ENCODE measurements around the gene CDC6. TPM values are rescaled to one million over a fixed set of nuclear protein-coding genes. Genes with fewer than 3 reads are reported as not detected.

Gene CDC6
- total and polyA plus RNA-seq, 2 of the 8 experiments (the other 6 are each of a cell fraction or from before 2014, with no cell fraction given) = 50.5 to 140 TPM

GRCh38 chr17:40349895-40350688 lies 62.4 kb downstream of the CDC6 start:
- H3K27me3 ChIP-seq (replicated peaks in 1 of 4; ENCODE audit: control insufficient read depth in 3 of 4, extremely low read depth in 1 of 4, insufficient read depth in 3 of 4, low read length in 3 of 4) = peaks cover 2 to 44% (median 33%) of the 10 kb centered on the region in 4 experiments
- no peak overlapping the region for H2AFZ ChIP-seq (ENCODE audit: low read length)
- H3K27ac ChIP-seq (ENCODE audit: low read depth, low read length) = no peak overlapping the region
- H3K4me3 ChIP-seq (ENCODE audit: extremely low read depth in 1 of 4, insufficient read depth in 2 of 4, low read depth in 3 of 4, low read length in 4 of 4) = no peak overlapping the region
- peak overlapping the region; percentile 18 to 39; a peak in 2 of 4 replicates for H3K4me2 ChIP-seq (ENCODE audit: insufficient read depth in 1 of 2, low read depth in 2 of 2, low read length in 2 of 2)
- FAIRE-seq (no peak), DNase-seq (ENCODE audit: low read depth in 1 of 2, low spot score in 2 of 2) (no peak)
- ChIA-PET CTCF (ENCODE audit: partially characterized antibody) (interaction anchor here (1.0 to 30.8 kb wide), 2 partner anchors 12 to 32 kb away, joined by 3 to 1198 read pairs; partner anchors contain the start of gene RARA), POLR2A (ENCODE audit: partially characterized antibody) (interaction anchor here (27.8 kb wide), 1 partner anchor 47 kb away, joined by 570 read pairs; the partner anchor contains the start of genes CDC6 and RARA)
- H3K23me2 ChIP-seq (ENCODE audit: low read depth, low read length) = peaks cover 10% of the 10 kb centered on the region; the same call in 1 of the 2 replicates
- peaks cover 23 to 39% of the 10 kb centered on the region in 2 experiments for H4K20me1 ChIP-seq (replicated peaks in 1 of 2; ENCODE audit: control insufficient read depth in 1 of 2, insufficient read depth in 2 of 2, low read length in 2 of 2)
- no peak overlapping the region for H2BK5ac ChIP-seq (ENCODE audit: low read depth, low read length)
- H3K79me2 ChIP-seq (ENCODE audit: control insufficient read depth in 1 of 2, insufficient read depth in 2 of 2, low read length in 2 of 2) = no peaks in the 10 kb centered on the region; a peak in 1 of 4 replicates
- no peaks in the 10 kb centered on the region; a peak in 1 of 8 replicates for H3K36me3 ChIP-seq (ENCODE audit: control insufficient read depth in 2 of 4, insufficient read depth in 4 of 4, low read length in 3 of 4)
- no peak overlapping the region for H2BK120ac ChIP-seq (replicated peaks; ENCODE audit: low read depth, low read length)
- peak overlapping the region; percentile 33; the same call in 1 of the 2 replicates for H2AK5ac ChIP-seq (ENCODE audit: low read depth, low read length)
- no peak overlapping the region for H3K18ac ChIP-seq (ENCODE audit: extremely low read depth, low read length)
- no peak overlapping the region for H3K56ac ChIP-seq (replicated peaks; ENCODE audit: insufficient read length, low read depth, low read length)
- peaks cover 10 to 50% (median 41%) of the 10 kb centered on the region in 4 experiments for H3K4me1 ChIP-seq (replicated peaks in 1 of 4; ENCODE audit: control insufficient read depth in 3 of 4, insufficient read depth in 4 of 4, low read length in 3 of 4)
- no peak overlapping the region for H3K4ac ChIP-seq (replicated peaks; ENCODE audit: insufficient read length, low read depth, low read length)
- no peak overlapping the region for H4K8ac ChIP-seq (ENCODE audit: extremely low read depth, insufficient read depth, low read length)
- TF ChIP-seq CREB1 (IDR thresholded peaks at IDR 0.05) (peak; percentile 65; the same call in 1 of the 2 replicates), SIRT6 (IDR thresholded peaks at IDR 0.05; ENCODE audit: low read length) (no peak)
- H4K5ac ChIP-seq (ENCODE audit: insufficient read length, low read depth, low read length) = no peak overlapping the region
- H2BK20ac ChIP-seq (ENCODE audit: low read length) = no peak overlapping the region; the same call in 1 of the 2 replicates
- H3K9ac ChIP-seq (replicated peaks in 1 of 4; ENCODE audit: extremely low read depth in 1 of 4, low read depth in 3 of 4, low read length in 3 of 4) = no peak overlapping the region
- H3K14ac ChIP-seq (ENCODE audit: insufficient read length) = no peak overlapping the region
- H3K79me1 ChIP-seq (ENCODE audit: low read depth, low read length) = peaks cover 5% of the 10 kb centered on the region; the same call in 1 of the 2 replicates
- no peak overlapping the region for H4K91ac ChIP-seq (replicated peaks; ENCODE audit: insufficient read length, low read length)
- WGBS, 2 experiments (ENCODE audit: extremely low coverage in 1 of 2, insufficient coverage in 1 of 2, insufficient read length in 1 of 2, insufficient replicate concordance in 2 of 2, low coverage in 1 of 2, low lambda C conversion rate in 2 of 2, missing lambda C conversion rate in 1 of 2) = 80% methylated on average over 19 of the region's 19 CpGs; no CpG with 5 or more reads in 1 of the 2 experiments
- H2BK15ac ChIP-seq (ENCODE audit: low read length) = no peak overlapping the region
- H3K23ac ChIP-seq (ENCODE audit: insufficient read length) = no peak overlapping the region
- H3K9me3 ChIP-seq (ENCODE audit: insufficient read depth in 2 of 2, low read depth in 1 of 2, low read length in 1 of 2) = no peaks in the 10 kb centered on the region
- no peak overlapping the region; the same call in 1 of the 2 replicates for H2BK12ac ChIP-seq (ENCODE audit: low read depth, low read length)
